CD14-positive monocyte (primary cell): Measurements from ENCODE around the gene MBP. TPM values are rescaled to one million over a fixed set of nuclear protein-coding genes. Genes with fewer than 3 reads are reported as not detected.

Source experiments
- DNase-seq, 3 donors: peaks; one replicate each; pipeline ENCODE4 v3.0.0-alpha.2; 2011 to 2022
- H2AFZ ChIP-seq: 2 replicates; pipeline ENCODE4 v1.6.0; 2012; ENCODE audit warnings: mild to moderate bottlenecking, low read depth, low read length, inconsistent platforms; ENCODE audit not compliant: insufficient read depth, poor library complexity, severe bottlenecking
- H3K27ac ChIP-seq, 2 donors: 1 replicate in 1 of 2; 2 replicates in 1 of 2; pipeline ENCODE4 v1.5.1; 2012 to 2013; ENCODE audit warnings: low read length in 2 of 2, control low read depth in 1 of 2, inconsistent platforms in 1 of 2, low read depth in 1 of 2, mild to moderate bottlenecking in 1 of 2
- H3K27me3 ChIP-seq, 2 donors: one replicate each; pipeline versions ENCODE4 v1.6.0 to v1.6.1; 2011 to 2013; ENCODE audit warnings: low read length in 2 of 2; ENCODE audit not compliant: control insufficient read depth in 2 of 2, insufficient read depth in 2 of 2
- H3K36me3 ChIP-seq, 2 donors: replicated peaks in 1 of 2; 1 replicate in 1 of 2; 2 replicates in 1 of 2; pipeline versions ENCODE4 v1.5.1 to v1.6.1; 2012 to 2013; ENCODE audit warnings: low read length in 2 of 2, control low read depth in 1 of 2, inconsistent platforms in 1 of 2, mild to moderate bottlenecking in 1 of 2; ENCODE audit not compliant: insufficient read depth in 2 of 2, control insufficient read depth in 1 of 2
- H3K4me1 ChIP-seq, 2 donors: 1 replicate in 1 of 2; 2 replicates in 1 of 2; pipeline versions ENCODE4 v1.5.1 to v1.6.1; 2012 to 2013; ENCODE audit warnings: low read length in 2 of 2, control low read depth in 1 of 2, inconsistent platforms in 1 of 2, mild to moderate bottlenecking in 1 of 2, moderate library complexity in 1 of 2; ENCODE audit not compliant: insufficient read depth in 2 of 2, control insufficient read depth in 1 of 2
- H3K4me2 ChIP-seq: replicated peaks from 2 replicates; pipeline ENCODE3; 2012; ENCODE audit warnings: low read length, moderate library complexity, mild to moderate bottlenecking; ENCODE audit not compliant: poor library complexity, severe bottlenecking; ENCODE audit errors: extremely low read depth
- H3K4me3 ChIP-seq, 3 experiments: fragments of 200-600 bp in 1 of 3; sonication (generic) in 1 of 3; replicated peaks in 1 of 3; 1 replicate in 2 of 3; 2 replicates in 1 of 3; pipeline ENCODE4 v1.5.1; 2011 to 2013; ENCODE audit warnings: low read length in 3 of 3, mild to moderate bottlenecking in 3 of 3, control low read depth in 2 of 3, low read depth in 2 of 3, inconsistent platforms in 1 of 3, moderate library complexity in 1 of 3
- H3K79me2 ChIP-seq: 2 replicates; pipeline ENCODE4 v1.6.0; 2012; ENCODE audit warnings: mild to moderate bottlenecking, control low read depth, inconsistent platforms, low read length, moderate library complexity; ENCODE audit not compliant: insufficient read depth
- H3K9ac ChIP-seq: 2 replicates; pipeline ENCODE4 v1.6.0; 2017; ENCODE audit warnings: low read length, mild to moderate bottlenecking; ENCODE audit not compliant: insufficient read depth, poor library complexity, severe bottlenecking
- H3K9me3 ChIP-seq, 2 donors: replicated peaks in 1 of 2; 1 replicate in 1 of 2; 2 replicates in 1 of 2; pipeline versions ENCODE4 v1.5.1 to v1.6.1; 2012 to 2013; ENCODE audit warnings: low read length in 2 of 2, control low read depth in 1 of 2; ENCODE audit not compliant: control insufficient read depth in 1 of 2, insufficient read depth in 1 of 2
- H4K20me1 ChIP-seq: 2 replicates; pipeline ENCODE4 v1.6.0; 2012; ENCODE audit warnings: mild to moderate bottlenecking, low read length, control low read depth, moderate library complexity; ENCODE audit not compliant: insufficient read depth
- H3K27ac Mint-ChIP-seq, 7 donors: one replicate each; pipeline ENCODE4 v1.8.0; 2020; ENCODE audit warnings: mild to moderate bottlenecking in 7 of 7, mixed read lengths in 7 of 7, moderate library complexity in 6 of 7, inconsistent platforms in 2 of 7
- H3K27me3 Mint-ChIP-seq, 3 donors: one replicate each; pipeline ENCODE4 v1.8.0; 2021 to 2022; ENCODE audit warnings: low read depth in 3 of 3, mild to moderate bottlenecking in 3 of 3, mixed read lengths in 3 of 3, moderate library complexity in 3 of 3, inconsistent platforms in 1 of 3
- H3K36me3 Mint-ChIP-seq, 2 donors: one replicate each; pipeline ENCODE4 v1.8.0; 2020; ENCODE audit warnings: mixed read lengths in 2 of 2, inconsistent platforms in 1 of 2, mild to moderate bottlenecking in 1 of 2
- H3K4me1 Mint-ChIP-seq: one replicate; pipeline ENCODE4 v1.8.0; 2020; ENCODE audit warnings: mild to moderate bottlenecking, mixed read lengths
- H3K4me3 Mint-ChIP-seq, 2 donors: one replicate each; pipeline ENCODE4 v1.8.0; 2020; ENCODE audit warnings: mild to moderate bottlenecking in 2 of 2, mixed read lengths in 2 of 2, moderate library complexity in 1 of 2
- H3K9me3 Mint-ChIP-seq, 7 donors: one replicate each; pipeline ENCODE4 v1.8.0; 2020 to 2022; ENCODE audit warnings: mixed read lengths in 7 of 7, mild to moderate bottlenecking in 6 of 7, moderate library complexity in 6 of 7, inconsistent platforms in 2 of 7
- WGBS: methylation state at CpG from one replicate; pipeline ENCODE4 v1.1.5; 2013; ENCODE audit warnings: missing lambda C conversion rate; ENCODE audit not compliant: insufficient coverage; 5-methylcytosine and 5-hydroxymethylcytosine counted together
- intact Hi-C, 2 donors: fragments of 100-400 bp; cut with micrococcal nuclease; formaldehyde crosslinking; loops; one replicate each; pipeline versions ENCODE4 v1.15.0 to v1.15.1; 2023
- polyA plus RNA-seq, 3 donors: library from polyadenylated mRNA; depleted of rRNA in 1 of 3; unstranded in 2 of 3; stranded (reverse) in 1 of 3; fragments of 300-500 nt in 2 of 3; fragments of >200 nt in 1 of 3; fragmentation: Illumina TruSeq in 2 of 3; gene quantifications; 1 replicate in 2 of 3; 2 replicates in 1 of 3; pipeline ENCODE4 v1.2.3, GENCODE V29; 2012 to 2021
- TF ChIP-seq, protein P1 (sequence below): fragments of 200-600 bp; IDR thresholded peaks from one replicate; pipeline ENCODE4 v1.8.0; 2022; ENCODE audit warnings: antibody characterized with exemption, mild to moderate bottlenecking

Gene MBP
- polyA plus RNA-seq, 3 donors: 47.7 to 81.0 (median 50.4) TPM

DNA sequence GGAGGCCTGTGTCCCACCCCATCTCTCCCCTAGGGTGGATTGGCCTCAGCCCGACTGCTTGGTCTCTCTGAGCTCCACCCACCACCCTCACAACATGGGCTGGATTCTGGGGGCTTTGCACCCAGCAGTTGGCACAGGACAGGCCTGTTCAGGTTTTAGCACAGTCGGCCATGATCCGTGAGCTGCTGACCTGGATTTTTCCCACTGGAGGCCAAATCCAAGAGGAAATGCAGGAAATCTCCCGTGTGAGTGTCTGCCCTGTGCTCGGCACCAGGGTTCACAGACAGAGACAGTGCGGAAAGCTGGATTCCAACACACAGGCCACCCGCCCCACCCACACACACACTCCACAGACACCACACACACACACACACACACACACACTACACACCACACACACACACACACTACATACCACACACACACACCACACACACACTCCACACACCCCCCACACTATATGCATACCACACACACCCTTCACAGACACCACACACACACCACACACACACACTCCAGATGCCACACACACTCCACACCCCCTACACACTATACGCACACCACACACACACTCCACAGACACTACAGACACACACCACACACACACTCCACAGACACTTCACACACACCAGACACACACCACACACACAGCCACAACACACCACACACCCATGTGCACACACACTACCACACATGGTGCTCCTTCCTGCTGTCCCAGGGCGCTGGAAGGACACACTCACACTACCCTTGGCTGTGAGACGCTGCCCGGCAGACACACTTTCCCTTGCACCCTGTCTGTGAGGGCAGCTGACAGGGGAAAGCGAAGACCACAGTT is 14.1 kb downstream of the MBP start:
- Histone ChIP-seq H3K4me1 (peaks cover 41 to 46% of the 10 kb centered on the region in 2 donors), H3K9me3 (no peaks in the 10 kb centered on the region), H3K4me2 (no peak overlapping the region), H3K27ac (peak overlapping the region; percentile 8 to 67), H3K27me3 (no peaks in the 10 kb centered on the region), H3K79me2 (peaks cover 89% of the 10 kb centered on the region), H3K36me3 (peaks cover 22 to 55% of the 10 kb centered on the region in 2 donors), H3K4me3 (no peak overlapping the region), H2AFZ (no peak overlapping the region), H4K20me1 (peaks cover 23% of the 10 kb centered on the region), H3K9ac (no peak overlapping the region)
- 100% methylated on average over 9 of the region's 12 CpGs for WGBS
- Mint-ChIP-seq H3K4me1 (peaks cover 66% of the 10 kb centered on the region), H3K27ac (peak overlapping the region in 6 of 7 donors; percentile 1 to 91 (median 66)), H3K36me3 (peaks cover 66 to 76% of the 10 kb centered on the region in 2 donors), H3K9me3 (no peaks in the 10 kb centered on the region), H3K27me3 (no peaks in the 10 kb centered on the region), H3K4me3 (no peak overlapping the region)
- DNase-seq: no peak
- intact Hi-C loops: no loop called here
- TF ChIP-seq, protein P1, sequence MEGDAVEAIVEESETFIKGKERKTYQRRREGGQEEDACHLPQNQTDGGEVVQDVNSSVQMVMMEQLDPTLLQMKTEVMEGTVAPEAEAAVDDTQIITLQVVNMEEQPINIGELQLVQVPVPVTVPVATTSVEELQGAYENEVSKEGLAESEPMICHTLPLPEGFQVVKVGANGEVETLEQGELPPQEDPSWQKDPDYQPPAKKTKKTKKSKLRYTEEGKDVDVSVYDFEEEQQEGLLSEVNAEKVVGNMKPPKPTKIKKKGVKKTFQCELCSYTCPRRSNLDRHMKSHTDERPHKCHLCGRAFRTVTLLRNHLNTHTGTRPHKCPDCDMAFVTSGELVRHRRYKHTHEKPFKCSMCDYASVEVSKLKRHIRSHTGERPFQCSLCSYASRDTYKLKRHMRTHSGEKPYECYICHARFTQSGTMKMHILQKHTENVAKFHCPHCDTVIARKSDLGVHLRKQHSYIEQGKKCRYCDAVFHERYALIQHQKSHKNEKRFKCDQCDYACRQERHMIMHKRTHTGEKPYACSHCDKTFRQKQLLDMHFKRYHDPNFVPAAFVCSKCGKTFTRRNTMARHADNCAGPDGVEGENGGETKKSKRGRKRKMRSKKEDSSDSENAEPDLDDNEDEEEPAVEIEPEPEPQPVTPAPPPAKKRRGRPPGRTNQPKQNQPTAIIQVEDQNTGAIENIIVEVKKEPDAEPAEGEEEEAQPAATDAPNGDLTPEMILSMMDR: no peak

DNA sequence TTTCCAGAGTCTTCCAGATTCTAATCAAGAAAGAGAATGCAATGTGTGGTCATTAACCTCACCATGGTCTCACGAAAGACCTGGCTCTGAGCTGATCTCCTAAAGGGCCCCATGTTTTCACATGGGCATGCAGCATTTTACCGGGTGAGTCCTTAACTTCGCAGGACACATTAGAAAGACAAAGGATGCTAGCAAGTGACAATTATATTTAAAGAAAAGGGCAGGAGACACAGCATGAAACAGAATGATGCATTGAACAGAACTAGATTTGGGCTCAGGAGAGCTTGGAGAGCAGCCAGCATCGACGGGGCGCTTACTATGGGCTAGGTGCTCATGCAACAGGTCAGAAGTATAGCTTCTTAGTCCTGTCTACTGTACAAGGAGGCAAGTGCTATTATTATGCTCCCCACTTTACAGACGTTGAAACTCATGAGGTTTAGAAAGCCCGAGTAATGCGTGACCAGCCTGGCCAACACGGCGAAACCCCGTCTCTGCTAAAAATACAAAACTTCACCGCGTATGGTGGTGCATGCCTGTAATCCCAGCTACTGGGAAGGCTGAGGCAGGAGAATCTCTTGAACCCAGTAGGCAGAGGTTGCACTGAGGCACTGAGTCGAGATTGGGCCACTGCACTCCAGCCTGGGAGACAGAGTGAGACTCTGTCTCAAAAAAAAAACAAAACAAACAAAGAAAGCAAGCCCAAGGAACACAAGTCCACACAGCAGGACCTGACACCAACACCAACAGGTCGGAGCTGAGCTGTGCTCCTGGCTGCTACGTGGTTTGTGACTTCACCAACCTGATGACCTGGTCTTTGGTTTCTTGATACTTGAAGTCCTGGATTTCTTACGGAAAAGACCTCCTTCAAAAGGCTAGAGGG is 16.1 kb downstream of the MBP start:
- Histone ChIP-seq H3K79me2 (peaks cover 88% of the 10 kb centered on the region), H3K36me3 (peaks cover 22 to 44% of the 10 kb centered on the region in 2 donors)
- no peak overlapping the region for H3K4me3 Mint-ChIP-seq

More for the DNA sequence above, 16.1 kb downstream of the MBP start:
- WGBS: 78% methylated on average over 15 of the region's 18 CpGs
- Histone ChIP-seq H3K4me2 (no peak overlapping the region), H3K27ac (peak overlapping the region; percentile 97 to 99), H3K9me3 (no peaks in the 10 kb centered on the region), H4K20me1 (peaks cover 17% of the 10 kb centered on the region), H3K4me1 (peaks cover 59% of the 10 kb centered on the region in 2 donors), H2AFZ (no peak overlapping the region), H3K27me3 (no peaks in the 10 kb centered on the region), H3K9ac (no peak overlapping the region), H3K4me3 (no peak overlapping the region)
- TF ChIP-seq, protein P1: no peak
- Mint-ChIP-seq H3K27ac (peak overlapping the region; percentile 46 to 99 (median 96)), H3K36me3 (peaks cover 63 to 69% of the 10 kb centered on the region in 2 donors), H3K9me3 (no peaks in the 10 kb centered on the region), H3K27me3 (no peaks in the 10 kb centered on the region), H3K4me1 (peaks cover 72% of the 10 kb centered on the region)
- intact Hi-C loops: no loop called here
- DNase-seq: no peak
